ENCODE measurements around the gene MKNK2.

MKNK2 gene

DNA sequence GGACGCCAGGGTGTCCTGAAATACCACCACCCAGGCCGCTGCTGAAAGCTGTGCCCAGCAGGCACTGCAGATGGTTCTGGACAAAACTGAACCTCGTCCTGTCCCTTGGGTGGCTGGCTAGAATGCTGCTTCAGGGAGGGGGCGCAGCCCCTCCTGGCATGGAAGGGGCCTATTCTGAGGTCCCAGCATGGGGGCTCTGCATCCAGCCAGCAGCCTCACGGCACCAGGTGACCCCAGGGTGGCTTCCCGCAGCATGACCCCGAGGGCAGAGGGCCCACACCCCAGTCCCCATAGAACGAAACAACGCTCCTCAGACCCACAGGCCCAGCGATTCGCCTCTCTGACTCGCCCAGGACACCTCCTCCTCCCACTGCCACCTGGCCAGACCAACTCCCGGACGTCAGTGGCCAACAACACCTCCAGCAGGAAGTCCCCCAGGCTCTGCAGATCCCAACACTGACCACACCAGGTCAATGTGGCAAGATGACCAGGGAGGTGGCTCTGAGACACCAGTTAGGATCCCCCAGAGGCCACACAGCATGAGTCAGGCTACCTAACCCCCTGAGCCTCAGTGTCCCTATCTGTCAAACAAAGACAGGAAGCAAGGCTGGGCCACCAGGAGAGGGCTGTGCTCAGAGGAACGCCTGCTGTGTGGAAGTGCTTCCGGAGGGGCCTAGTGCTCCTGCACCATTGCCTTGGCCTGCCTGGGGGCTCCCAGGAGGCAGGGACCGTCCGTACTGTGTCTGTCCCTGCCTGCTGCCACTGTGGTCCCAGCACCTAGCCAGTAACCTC, 6.1 kb downstream of the MKNK2 start:
- TF ChIP-seq Cebpa-rat (IDR thresholded peaks at IDR 0.05), result no peak
- Histone ChIP-seq H3K9ac (peak overlapping the region; percentile 41; the same call in 1 of the 2 replicates), H3K4me3 (no peak overlapping the region), H3K27me3 (no peaks in the 10 kb centered on the region), H3K4me1 (peaks cover 94% of the 10 kb centered on the region), H4K20me1 (peaks cover 97% of the 10 kb centered on the region), H3K4me2 (peak overlapping the region; percentile 96), H3K9me3 (no peaks in the 10 kb centered on the region), H3K36me3 (peaks cover 92% of the 10 kb centered on the region), H3K27ac (peak overlapping the region; percentile 13)

- Histone ChIP-seq H3K36me3 (peaks cover 95% of the 10 kb centered on the region), H3K4me3 (no peak overlapping the region), H3K9me3 (no peaks in the 10 kb centered on the region), H3K9ac (peak overlapping the region; percentile 11; the same call in 1 of the 2 replicates), H4K20me1 (peaks cover 97% of the 10 kb centered on the region), H3K27ac (peak overlapping the region; percentile 13), H3K4me2 (peak overlapping the region; percentile 96), H3K27me3 (no peaks in the 10 kb centered on the region), H3K4me1 (peaks cover 87% of the 10 kb centered on the region)
- no peak for TF ChIP-seq Cebpa-rat (IDR thresholded peaks at IDR 0.05)
Observed at GRCh38 chr19:2043961-2044708, 6.9 kb downstream of the MKNK2 start.

- Histone ChIP-seq H3K36me3 (peaks cover 95% of the 10 kb centered on the region), H3K4me3 (no peak overlapping the region), H4K20me1 (peaks cover 97% of the 10 kb centered on the region), H3K9ac (0 out of 2 replicates have a peak overlapping the region, but pooled peaks have one; percentile 45), H3K27ac (peak overlapping the region; percentile 80; the same call in 1 of the 2 replicates), H3K4me2 (peak overlapping the region; percentile 96), H3K9me3 (no peaks in the 10 kb centered on the region), H3K4me1 (peaks cover 78% of the 10 kb centered on the region), H3K27me3 (no peaks in the 10 kb centered on the region)
- TF ChIP-seq Cebpa-rat (IDR thresholded peaks at IDR 0.05), result no peak
Observed at GRCh38 chr19:2043251-2043641, 7.8 kb downstream of the MKNK2 start.

GRCh38 chr19:2042485-2043250, 8.4 kb downstream of the MKNK2 start:
- Histone ChIP-seq H3K36me3 (peaks cover 95% of the 10 kb centered on the region), H3K4me3 (peak overlapping the region; percentile 61), H3K27me3 (no peaks in the 10 kb centered on the region), H4K20me1 (peaks cover 97% of the 10 kb centered on the region), H3K4me2 (peak overlapping the region; percentile 96), H3K9me3 (no peaks in the 10 kb centered on the region), H3K9ac (peak overlapping the region; percentile 45), H3K27ac (peak overlapping the region; percentile 80), H3K4me1 (peaks cover 72% of the 10 kb centered on the region)
- TF ChIP-seq Cebpa-rat (IDR thresholded peaks at IDR 0.05), result no peak

DNA sequence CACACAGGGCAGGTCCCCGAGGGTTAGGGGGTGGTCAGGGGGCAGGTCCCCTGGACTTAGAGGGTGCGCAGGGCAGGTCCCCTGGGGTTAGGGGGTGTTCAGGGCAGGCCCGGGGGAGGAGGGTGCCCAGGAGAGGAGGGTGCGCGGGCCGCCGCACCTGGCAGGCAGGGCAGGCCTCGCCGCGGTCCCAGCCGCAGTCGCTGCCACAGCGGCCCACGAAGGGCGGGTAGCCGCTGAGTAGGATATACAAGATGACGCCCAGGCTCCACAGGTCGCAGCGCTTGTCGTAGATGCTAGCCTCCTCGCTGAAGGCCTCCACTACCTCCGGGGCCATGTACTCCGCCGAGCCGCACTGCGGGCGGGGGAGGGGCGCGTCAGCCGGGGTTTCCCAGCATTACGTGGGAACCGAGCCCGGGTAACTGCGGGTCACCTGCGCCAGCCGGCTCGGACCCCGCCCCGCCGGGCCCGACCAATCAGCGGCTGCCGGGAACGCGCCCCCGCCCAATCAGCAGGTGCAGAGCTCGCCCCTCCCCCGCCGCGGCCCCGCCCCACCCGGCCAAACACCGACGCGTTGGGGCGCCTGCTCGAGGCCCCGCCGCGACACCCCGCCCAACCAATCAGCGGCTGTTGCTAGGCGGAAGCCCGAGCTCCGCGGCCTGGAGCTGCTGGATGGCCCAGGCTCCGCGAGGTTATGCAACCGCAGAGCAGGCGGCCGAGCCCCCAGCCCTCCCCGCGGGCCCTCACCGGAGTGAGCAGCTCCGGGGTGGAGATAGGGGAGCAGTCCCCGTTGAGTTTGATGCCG, 9.2 kb downstream of the MKNK2 start:
- Histone ChIP-seq H3K9ac (peak overlapping the region; percentile 63), H4K20me1 (peaks cover 93% of the 10 kb centered on the region), H3K4me2 (peak overlapping the region; percentile 96), H3K36me3 (peaks cover 90% of the 10 kb centered on the region), H3K27ac (peak overlapping the region; percentile 80), H3K27me3 (no peaks in the 10 kb centered on the region), H3K4me1 (peaks cover 64% of the 10 kb centered on the region), H3K9me3 (no peaks in the 10 kb centered on the region), H3K4me3 (peak overlapping the region; percentile 63)
- peak; percentile 93 for TF ChIP-seq Cebpa-rat (IDR thresholded peaks at IDR 0.05)

DNA sequence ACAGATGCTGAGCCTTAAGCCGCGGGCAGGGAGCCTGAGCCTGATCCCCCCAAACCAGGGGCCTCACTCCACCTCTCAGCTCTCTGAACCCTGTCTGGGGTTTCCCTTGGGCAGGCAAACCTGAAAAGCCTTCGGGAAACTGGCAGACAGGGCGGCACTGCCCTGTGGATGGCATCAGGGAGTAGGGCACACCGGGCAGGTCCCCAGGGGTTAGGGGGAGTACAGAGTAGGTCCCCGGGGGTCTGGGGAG, 9.7 kb downstream of the MKNK2 start:
- peak overlapping the region; percentile 63 for H3K4me3 ChIP-seq
- H3K36me3 ChIP-seq, result peaks cover 85% of the 10 kb centered on the region
- no peak for TF ChIP-seq Cebpa-rat (IDR thresholded peaks at IDR 0.05)
- H3K4me1 ChIP-seq, result peaks cover 59% of the 10 kb centered on the region
- H3K27me3 ChIP-seq, result no peaks in the 10 kb centered on the region
- peaks cover 88% of the 10 kb centered on the region for H4K20me1 ChIP-seq
- peak overlapping the region; percentile 94 for H3K4me2 ChIP-seq
- peak overlapping the region; percentile 79 for H3K27ac ChIP-seq
- H3K9ac ChIP-seq, result peak overlapping the region; percentile 63
- H3K9me3 ChIP-seq, result no peaks in the 10 kb centered on the region

- Histone ChIP-seq H3K9ac (peak overlapping the region; percentile 63), H3K9me3 (peaks cover 3% of the 10 kb centered on the region), H4K20me1 (peaks cover 83% of the 10 kb centered on the region), H3K4me1 (peaks cover 54% of the 10 kb centered on the region), H3K4me2 (peak overlapping the region; percentile 94), H3K4me3 (peak overlapping the region; percentile 63; the same call in 1 of the 2 replicates), H3K36me3 (peaks cover 80% of the 10 kb centered on the region), H3K27ac (peak overlapping the region; percentile 79), H3K27me3 (no peaks in the 10 kb centered on the region)
- TF ChIP-seq Cebpa-rat (IDR thresholded peaks at IDR 0.05), result no peak
Observed at GRCh38 chr19:2040647-2041432, 10.2 kb downstream of the MKNK2 start.

DNA sequence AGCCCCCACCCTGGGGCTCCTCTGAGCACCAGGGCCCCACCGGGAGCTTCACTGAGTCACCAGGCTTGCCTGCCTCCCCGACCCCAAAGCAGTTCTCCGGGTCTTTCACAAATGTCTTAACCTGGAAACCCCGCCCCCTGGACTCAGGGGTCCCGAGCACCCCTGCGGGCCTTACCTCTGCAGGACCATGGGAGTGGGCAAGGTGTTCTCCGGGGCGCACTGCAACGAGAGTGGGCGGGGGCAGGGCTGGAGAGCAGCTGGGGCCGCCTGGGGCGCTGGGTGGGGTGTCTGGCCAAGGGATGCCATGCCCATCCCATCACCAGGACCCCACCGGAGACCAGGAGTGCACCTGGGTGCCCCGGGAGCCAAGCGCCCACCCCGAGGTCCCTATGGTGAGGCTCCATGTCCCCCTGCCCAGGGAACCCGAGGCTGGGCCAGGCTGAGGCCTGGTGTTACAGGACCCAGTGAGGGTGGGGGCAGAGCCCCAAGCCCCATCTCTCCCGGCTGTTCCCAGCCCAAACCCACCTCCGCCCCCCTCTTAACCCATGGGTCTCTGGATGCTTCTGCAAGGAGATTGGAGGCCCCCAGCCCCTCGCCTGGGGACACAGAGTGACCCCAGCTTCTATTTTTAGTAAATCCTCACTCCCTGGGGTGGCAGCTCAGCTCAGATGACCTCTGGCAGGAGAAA, 10.9 kb downstream of the MKNK2 start:
- Histone ChIP-seq H3K9me3 (peaks cover 10% of the 10 kb centered on the region), H3K4me2 (no peak overlapping the region), H3K4me3 (no peak overlapping the region), H3K4me1 (peaks cover 46% of the 10 kb centered on the region), H4K20me1 (peaks cover 75% of the 10 kb centered on the region), H3K27me3 (no peaks in the 10 kb centered on the region), H3K36me3 (peaks cover 73% of the 10 kb centered on the region), H3K9ac (no peak overlapping the region; the same call in 1 of the 2 replicates), H3K27ac (peak overlapping the region; percentile 79; the same call in 1 of the 2 replicates)
- TF ChIP-seq Cebpa-rat (IDR thresholded peaks at IDR 0.05), result no peak
